A549 (cell line): ENCODE results near the gene MBTPS2. TPM values are rescaled to one million over a fixed set of nuclear protein-coding genes. Genes with fewer than 3 reads are reported as not detected.

Experiments used
- ATAC-seq, 2 experiments: fragments of 200-7000 bp in 1 of 2; fragments of >200 bp in 1 of 2; cut with Nextera tagmentation in 1 of 2; cut with Tn5 transposase in 1 of 2; 3 replicates each; pipeline versions ENCODE4 v1.8.0 to v1.9.1; 2018 to 2020; ENCODE audit warnings: mild to moderate bottlenecking in 1 of 2, moderate library complexity in 1 of 2
- CTCF ChIA-PET: fragments of 300-600 bp; sonication (Branson Sonifier 250); formaldehyde crosslinking; extraction: SDS; loops from one replicate; lab custom pipeline; 2021; ENCODE audit warnings: antibody characterized with exemption, inconsistent platforms; lab: Yijun Ruan, JAX
- POLR2A ChIA-PET: fragments of 350-600 bp; formaldehyde crosslinking; extraction: SDS; loops from one replicate; lab custom pipeline; 2021; ENCODE audit warnings: antibody characterized with exemption, inconsistent platforms; lab: Yijun Ruan, JAX
- DNase-seq, 2 experiments: peaks; one replicate each; pipeline versions ENCODE4 v3.0.0 to v3.0.0-alpha.2; 2011 to 2016; ENCODE audit warnings: low read depth in 1 of 2, low spot score in 1 of 2
- FAIRE-seq: peaks from 2 replicates; lab custom pipeline; 2011; peaks lifted over from hg19 to GRCh38; lab: Jason Lieb, UNC
- H3K27ac ChIP-seq, 2 experiments: fragments of >200 bp; sonication (Bioruptor Twin); formaldehyde crosslinking; 3 replicates each; pipeline ENCODE4 v1.5.1; 2016 to 2017
- H3K4me1 ChIP-seq: fragments of >200 bp; sonication (Bioruptor Twin); formaldehyde crosslinking; 3 replicates; pipeline ENCODE4 v1.6.1; 2016
- H3K4me2 ChIP-seq: fragments of >200 bp; sonication (Bioruptor Twin); formaldehyde crosslinking; 3 replicates; pipeline ENCODE4 v1.6.1; 2016
- H3K4me3 ChIP-seq: fragments of >200 bp; sonication (Bioruptor Twin); formaldehyde crosslinking; 3 replicates; pipeline ENCODE4 v1.5.1; 2016
- H3K9me3 ChIP-seq: fragments of >200 bp; sonication (Bioruptor Twin); formaldehyde crosslinking; 3 replicates; pipeline ENCODE4 v1.6.1; 2016
- CBX2 ChIP-seq: fragments of 200-600 bp; sonication (generic); IDR thresholded peaks from 2 replicates; pipeline ENCODE4 v1.6.1; 2016; ENCODE audit warnings: low read depth, mild to moderate bottlenecking, borderline replicate concordance
- CEBPB ChIP-seq, 2 experiments: fragments of >200 bp in 1 of 2; sonication (Bioruptor Twin) in 1 of 2; formaldehyde crosslinking in 1 of 2; IDR thresholded peaks; 2 replicates each; pipeline ENCODE4 v1.6.1; 2012 to 2016
- E2F6 ChIP-seq: IDR thresholded peaks from 2 replicates; pipeline ENCODE4 v1.6.1; 2012; ENCODE audit warnings: low read depth, borderline replicate concordance
- EHMT2 ChIP-seq: fragments of 200-600 bp; sonication (generic); IDR thresholded peaks from 2 replicates; pipeline ENCODE4 v1.6.1; 2016; ENCODE audit warnings: antibody characterized with exemption, low read depth, mild to moderate bottlenecking, moderate library complexity
- ELK1 ChIP-seq: fragments of 150-350 bp; IDR thresholded peaks from 2 replicates; pipeline ENCODE4 v1.6.1; 2014; ENCODE audit warnings: low read depth, mild to moderate bottlenecking, low read length
- EP300 ChIP-seq, 2 experiments: fragments of >200 bp; sonication (Bioruptor Twin); formaldehyde crosslinking; IDR thresholded peaks; 2 replicates in 1 of 2; 3 replicates in 1 of 2; pipeline ENCODE4 v1.6.1; 2016 to 2017
- ESRRA ChIP-seq: fragments of 150-350 bp; IDR thresholded peaks from 2 replicates; pipeline ENCODE4 v1.6.1; 2014; ENCODE audit warnings: mild to moderate bottlenecking, low read length, borderline replicate concordance
- FOSL2 ChIP-seq, 2 experiments: fragments of 450-650 bp in 1 of 2; fragments of >200 bp in 1 of 2; sonication (Bioruptor Twin) in 1 of 2; formaldehyde crosslinking; IDR thresholded peaks; 2 replicates each; pipeline versions ENCODE4 v1.5.0 to v1.6.1; 2016 to 2020; ENCODE audit warnings: mild to moderate bottlenecking in 1 of 2, moderate library complexity in 1 of 2
- FOXS1 ChIP-seq: fragments of 250-450 bp; sonication (Bioruptor Pico); IDR thresholded peaks from 2 replicates; pipeline ENCODE4 v1.5.0; 2020; ENCODE audit warnings: mild to moderate bottlenecking, moderate library complexity
- HEYL ChIP-seq: fragments of 250-450 bp; sonication (Bioruptor Pico); IDR thresholded peaks from 2 replicates; pipeline ENCODE4 v1.8.0; 2021; ENCODE audit warnings: mild to moderate bottlenecking, moderate library complexity
- HMGXB4 ChIP-seq: fragments of 250-450 bp; sonication (Bioruptor Pico); IDR thresholded peaks from 2 replicates; pipeline ENCODE4 v1.5.0; 2021; ENCODE audit warnings: mild to moderate bottlenecking, moderate library complexity, borderline replicate concordance
- HOXA7 ChIP-seq: fragments of 250-450 bp; sonication (Bioruptor Pico); IDR thresholded peaks from 2 replicates; pipeline ENCODE4 v1.5.0; 2020; ENCODE audit warnings: mild to moderate bottlenecking, moderate library complexity
- KDM1A ChIP-seq: fragments of 200-600 bp; sonication (generic); IDR thresholded peaks from 2 replicates; pipeline ENCODE4 v1.6.1; 2016; ENCODE audit warnings: low read depth, mild to moderate bottlenecking
- KDM5A ChIP-seq: fragments of 200-600 bp; sonication (generic); IDR thresholded peaks from 2 replicates; pipeline ENCODE4 v1.6.1; 2016; ENCODE audit warnings: antibody characterized with exemption, mild to moderate bottlenecking
- MAFK ChIP-seq: fragments of 450-650 bp; IDR thresholded peaks from 2 replicates; pipeline ENCODE4 v1.6.1; 2014; ENCODE audit not compliant: partially characterized antibody
- MAX ChIP-seq: IDR thresholded peaks from 2 replicates; pipeline ENCODE4 v1.6.1; 2012
- NR3C1 ChIP-seq: fragments of >200 bp; sonication (Bioruptor Twin); formaldehyde crosslinking; IDR thresholded peaks from 3 replicates; pipeline ENCODE4 v1.6.1; 2017
- PBX3 ChIP-seq: IDR thresholded peaks from 2 replicates; pipeline ENCODE4 v1.6.1; 2012
- PHF8 ChIP-seq: fragments of 200-600 bp; sonication (generic); IDR thresholded peaks from 2 replicates; pipeline ENCODE4 v1.6.1; 2016; ENCODE audit warnings: low read depth, mild to moderate bottlenecking, antibody characterized with exemption, moderate library complexity, borderline replicate concordance
- RCOR1 ChIP-seq: fragments of 150-350 bp; IDR thresholded peaks from 2 replicates; pipeline ENCODE4 v1.6.1; 2014; ENCODE audit warnings: antibody characterized with exemption, low read length, low read depth
- USF2 ChIP-seq: fragments of 450-650 bp; IDR thresholded peaks from 2 replicates; pipeline ENCODE4 v1.6.1; 2014; ENCODE audit warnings: antibody characterized with exemption
- ZNF302 ChIP-seq: fragments of 250-450 bp; sonication (Bioruptor Pico); IDR thresholded peaks from 2 replicates; pipeline ENCODE4 v1.9.0; 2021; ENCODE audit warnings: inconsistent platforms, mild to moderate bottlenecking, moderate library complexity
- ZSCAN20 ChIP-seq: fragments of 250-450 bp; sonication (Bioruptor Pico); IDR thresholded peaks from 2 replicates; pipeline ENCODE4 v1.8.0; 2022; ENCODE audit warnings: mild to moderate bottlenecking, moderate library complexity
- WGBS: methylation state at CpG from one replicate; pipeline ENCODE4 v1.1.6; 2017; ENCODE audit errors: missing lambda C conversion rate; 5-methylcytosine and 5-hydroxymethylcytosine counted together
- polyA plus RNA-seq, 4 experiments: library from polyadenylated mRNA; depleted of rRNA in 3 of 4; stranded (reverse); fragments of >200 nt; fragmentation: RNase III in 1 of 4; extraction: RNeasy Plus Mini Kit Qiagen cat#74134 plus additional on column Dnase treatment in 1 of 4; gene quantifications; 2 replicates in 3 of 4; 3 replicates in 1 of 4; pipeline ENCODE4 v1.2.3, GENCODE V29; 2011 to 2017

Gene MBTPS2
- polyA plus RNA-seq, 2 of the 4 experiments (the other 2 are of a cell fraction) = 24.7 to 65.6 TPM

GRCh38 chrX:21800344-21800770, 39.1 kb upstream of the MBTPS2 start:
- Histone ChIP-seq H3K4me1 (peaks cover 8% of the 10 kb centered on the region; the same call in 1 of the 3 replicates), H3K4me2 (no peak overlapping the region), H3K27ac (no peak overlapping the region), H3K4me3 (no peak overlapping the region), H3K9me3 (no peaks in the 10 kb centered on the region)
- ChIA-PET CTCF (no interaction called here), POLR2A (no interaction called here)
- TF ChIP-seq FOXS1 (CRISPR knock-in tag) = no peak
- TF ChIP-seq CBX2 = no peak
- no peak for TF ChIP-seq KDM1A
- TF ChIP-seq EHMT2 = no peak
- no peak for TF ChIP-seq FOSL2 (IDR thresholded peaks at IDR 0.05)
- TF ChIP-seq FOSL2 (CRISPR knock-in tag; IDR thresholded peaks at IDR 0.05) = no peak
- no peak for TF ChIP-seq NR3C1
- TF ChIP-seq USF2 = no peak
- TF ChIP-seq ZNF302 (CRISPR knock-in tag) = no peak
- TF ChIP-seq PHF8 = no peak
- no peak for TF ChIP-seq ELK1
- no peak for TF ChIP-seq ZSCAN20 (CRISPR knock-in tag)
- TF ChIP-seq KDM5A = no peak
- 0% methylated on average over 1 of the region's 1 CpG for WGBS
- FAIRE-seq = peak; percentile 87
- no peak for ATAC-seq
- DNase-seq = peak in 1 of 2 experiments; percentile 4

- no peak for TF ChIP-seq RCOR1
- TF ChIP-seq CEBPB (IDR thresholded peaks at IDR 0.05) = no peak
- Histone ChIP-seq H3K27ac (no peak overlapping the region), H3K4me3 (no peak overlapping the region), H3K4me2 (no peak overlapping the region), H3K9me3 (no peaks in the 10 kb centered on the region), H3K4me1 (peaks cover 8% of the 10 kb centered on the region; the same call in 1 of the 3 replicates)
- FAIRE-seq = no peak
- POLR2A ChIA-PET = no interaction called here
- CTCF ChIA-PET = no interaction called here
- 77% methylated on average over 7 of the region's 7 CpGs for WGBS
- DNase-seq = no peak
- ATAC-seq = no peak
These were observed 37.3 kb upstream of the MBTPS2 start for GRCh38 chrX:21802054-21802670.

- DNase-seq (no peak), ATAC-seq (no peak), FAIRE-seq (peak; percentile 39)
- ChIA-PET CTCF (no interaction called here), POLR2A (no interaction called here)
- peaks cover 8% of the 10 kb centered on the region; the same call in 1 of the 3 replicates for H3K4me1 ChIP-seq
- H3K4me2 ChIP-seq = no peak overlapping the region
- no peak overlapping the region for H3K27ac ChIP-seq
- H3K9me3 ChIP-seq = no peaks in the 10 kb centered on the region
- TF ChIP-seq EP300 (IDR thresholded peaks at IDR 0.05) (no peak), FOXS1 (CRISPR knock-in tag) (no peak), ELK1 (no peak), HEYL (CRISPR knock-in tag) (no peak), E2F6 (no peak), PBX3 (no peak), HMGXB4 (CRISPR knock-in tag) (no peak), MAFK (no peak), HOXA7 (CRISPR knock-in tag) (no peak), ESRRA (no peak), NR3C1 (no peak), ZSCAN20 (CRISPR knock-in tag) (no peak), MAX (no peak)
- H3K4me3 ChIP-seq = no peak overlapping the region
These were observed 36.6 kb upstream of the MBTPS2 start for GRCh38 chrX:21802839-21803238.
